ENCODE data around the gene MOAP1. TPM values are rescaled to one million over a fixed set of nuclear protein-coding genes. Genes with fewer than 3 reads are reported as not detected.
A peak's percentile ranks its signal among the peaks of the same experiment; 100 is the strongest.
"Not testable (repeated sequence)": the region's sequence is repeated elsewhere in the genome, so short reads cannot be mapped to it uniquely, and the experiment has no call there.

MOAP1 gene
- polyA plus RNA-seq, 1 donor from 2014 or later: 224 TPM

DNA sequence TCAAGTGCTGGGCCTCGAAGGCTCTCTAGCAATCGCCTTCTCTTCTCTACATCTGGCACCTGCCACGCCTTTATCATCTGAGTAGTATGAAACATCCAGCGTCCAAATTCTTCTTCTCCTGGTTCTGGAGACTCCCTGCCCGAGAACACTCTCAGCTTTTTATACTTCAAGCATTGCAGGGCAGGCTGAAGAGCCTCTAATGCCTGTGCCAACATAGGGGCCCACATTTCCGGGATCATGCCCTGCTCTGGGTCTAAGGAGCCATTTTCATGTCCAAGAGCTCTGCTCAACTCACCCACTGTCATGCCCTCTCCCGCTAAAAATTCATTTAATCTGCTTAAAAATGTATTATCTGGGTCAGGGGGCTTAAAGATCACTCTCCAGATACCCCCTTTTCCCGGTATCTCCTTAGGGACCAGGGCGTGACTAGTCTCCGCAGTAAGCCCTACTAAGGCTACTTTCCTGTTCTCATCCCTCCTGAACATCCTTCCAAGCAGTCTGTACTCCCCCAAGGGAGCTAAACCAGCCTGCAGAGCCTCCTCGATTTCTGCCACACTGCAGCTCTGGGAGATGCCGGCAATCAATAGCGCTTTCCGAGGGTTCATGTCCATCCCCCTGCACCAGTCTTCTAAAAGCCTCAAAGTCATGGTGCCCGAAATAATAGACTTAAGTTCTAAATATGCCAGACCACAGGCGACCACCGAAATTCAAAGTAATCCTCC, 940 bp downstream of the MOAP1 start:
- no peak overlapping the region for H2AFZ ChIP-seq (ENCODE audit: low read depth, low read length)
- peak overlapping the region; percentile 92 for H3K4me3 ChIP-seq (ENCODE audit: low read length)
- H3K36me3 ChIP-seq (ENCODE audit: insufficient read depth, low read length): no peaks in the 10 kb centered on the region
- peaks cover 25% of the 10 kb centered on the region for H3K79me2 ChIP-seq (replicated peaks; ENCODE audit: insufficient read depth, low read length)
- no peaks in the 10 kb centered on the region for H3K27me3 ChIP-seq (ENCODE audit: insufficient read depth, low read depth, low read length)
- peak overlapping the region; percentile 96 for H3K27ac ChIP-seq (ENCODE audit: low read length)
- H3K9me2 ChIP-seq (ENCODE audit: insufficient read depth, low read length): no peaks in the 10 kb centered on the region
- no peaks in the 10 kb centered on the region for H4K20me1 ChIP-seq (ENCODE audit: insufficient read depth)
- H3K9me3 ChIP-seq (ENCODE audit: low read length): no peaks in the 10 kb centered on the region
- TF ChIP-seq, protein P1, sequence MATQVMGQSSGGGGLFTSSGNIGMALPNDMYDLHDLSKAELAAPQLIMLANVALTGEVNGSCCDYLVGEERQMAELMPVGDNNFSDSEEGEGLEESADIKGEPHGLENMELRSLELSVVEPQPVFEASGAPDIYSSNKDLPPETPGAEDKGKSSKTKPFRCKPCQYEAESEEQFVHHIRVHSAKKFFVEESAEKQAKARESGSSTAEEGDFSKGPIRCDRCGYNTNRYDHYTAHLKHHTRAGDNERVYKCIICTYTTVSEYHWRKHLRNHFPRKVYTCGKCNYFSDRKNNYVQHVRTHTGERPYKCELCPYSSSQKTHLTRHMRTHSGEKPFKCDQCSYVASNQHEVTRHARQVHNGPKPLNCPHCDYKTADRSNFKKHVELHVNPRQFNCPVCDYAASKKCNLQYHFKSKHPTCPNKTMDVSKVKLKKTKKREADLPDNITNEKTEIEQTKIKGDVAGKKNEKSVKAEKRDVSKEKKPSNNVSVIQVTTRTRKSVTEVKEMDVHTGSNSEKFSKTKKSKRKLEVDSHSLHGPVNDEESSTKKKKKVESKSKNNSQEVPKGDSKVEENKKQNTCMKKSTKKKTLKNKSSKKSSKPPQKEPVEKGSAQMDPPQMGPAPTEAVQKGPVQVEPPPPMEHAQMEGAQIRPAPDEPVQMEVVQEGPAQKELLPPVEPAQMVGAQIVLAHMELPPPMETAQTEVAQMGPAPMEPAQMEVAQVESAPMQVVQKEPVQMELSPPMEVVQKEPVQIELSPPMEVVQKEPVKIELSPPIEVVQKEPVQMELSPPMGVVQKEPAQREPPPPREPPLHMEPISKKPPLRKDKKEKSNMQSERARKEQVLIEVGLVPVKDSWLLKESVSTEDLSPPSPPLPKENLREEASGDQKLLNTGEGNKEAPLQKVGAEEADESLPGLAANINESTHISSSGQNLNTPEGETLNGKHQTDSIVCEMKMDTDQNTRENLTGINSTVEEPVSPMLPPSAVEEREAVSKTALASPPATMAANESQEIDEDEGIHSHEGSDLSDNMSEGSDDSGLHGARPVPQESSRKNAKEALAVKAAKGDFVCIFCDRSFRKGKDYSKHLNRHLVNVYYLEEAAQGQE (IDR thresholded peaks at IDR 0.05; ENCODE audit: borderline replicate concordance): no peak
- no peak for TF ChIP-seq TAF1 (IDR thresholded peaks at IDR 0.05; ENCODE audit: low read depth)
- no peak for TF ChIP-seq MXI1 (conservative IDR thresholded peaks at IDR 0.05; ENCODE audit: poor library complexity, severe bottlenecking)
- TF ChIP-seq, protein P2, sequence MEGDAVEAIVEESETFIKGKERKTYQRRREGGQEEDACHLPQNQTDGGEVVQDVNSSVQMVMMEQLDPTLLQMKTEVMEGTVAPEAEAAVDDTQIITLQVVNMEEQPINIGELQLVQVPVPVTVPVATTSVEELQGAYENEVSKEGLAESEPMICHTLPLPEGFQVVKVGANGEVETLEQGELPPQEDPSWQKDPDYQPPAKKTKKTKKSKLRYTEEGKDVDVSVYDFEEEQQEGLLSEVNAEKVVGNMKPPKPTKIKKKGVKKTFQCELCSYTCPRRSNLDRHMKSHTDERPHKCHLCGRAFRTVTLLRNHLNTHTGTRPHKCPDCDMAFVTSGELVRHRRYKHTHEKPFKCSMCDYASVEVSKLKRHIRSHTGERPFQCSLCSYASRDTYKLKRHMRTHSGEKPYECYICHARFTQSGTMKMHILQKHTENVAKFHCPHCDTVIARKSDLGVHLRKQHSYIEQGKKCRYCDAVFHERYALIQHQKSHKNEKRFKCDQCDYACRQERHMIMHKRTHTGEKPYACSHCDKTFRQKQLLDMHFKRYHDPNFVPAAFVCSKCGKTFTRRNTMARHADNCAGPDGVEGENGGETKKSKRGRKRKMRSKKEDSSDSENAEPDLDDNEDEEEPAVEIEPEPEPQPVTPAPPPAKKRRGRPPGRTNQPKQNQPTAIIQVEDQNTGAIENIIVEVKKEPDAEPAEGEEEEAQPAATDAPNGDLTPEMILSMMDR (IDR thresholded peaks at IDR 0.05; ENCODE audit: poor library complexity, severe bottlenecking): no peak
- no peak for TF ChIP-seq EP300 (conservative IDR thresholded peaks at IDR 0.05; ENCODE audit: poor library complexity, severe bottlenecking)
- no peak for TF ChIP-seq SMC3 (conservative IDR thresholded peaks at IDR 0.05; ENCODE audit: poor library complexity)
- TF ChIP-seq RAD21 (conservative IDR thresholded peaks at IDR 0.05): no peak
- TF ChIP-seq POLR2AphosphoS5 (IDR thresholded peaks at IDR 0.05): no peak
- TF ChIP-seq EZH2 (IDR thresholded peaks at IDR 0.05; ENCODE audit: borderline replicate concordance, insufficient read depth, low read length, poor library complexity, severe bottlenecking): no peak
- H3F3A ChIP-seq (ENCODE audit: insufficient read depth, low read length, poor library complexity, severe bottlenecking): no peaks in the 10 kb centered on the region
- peak overlapping the region; percentile 99 for H3K9ac ChIP-seq (ENCODE audit: low read length)
- peak overlapping the region; percentile 98 for H3K4me2 ChIP-seq (ENCODE audit: low read length)

DNA sequence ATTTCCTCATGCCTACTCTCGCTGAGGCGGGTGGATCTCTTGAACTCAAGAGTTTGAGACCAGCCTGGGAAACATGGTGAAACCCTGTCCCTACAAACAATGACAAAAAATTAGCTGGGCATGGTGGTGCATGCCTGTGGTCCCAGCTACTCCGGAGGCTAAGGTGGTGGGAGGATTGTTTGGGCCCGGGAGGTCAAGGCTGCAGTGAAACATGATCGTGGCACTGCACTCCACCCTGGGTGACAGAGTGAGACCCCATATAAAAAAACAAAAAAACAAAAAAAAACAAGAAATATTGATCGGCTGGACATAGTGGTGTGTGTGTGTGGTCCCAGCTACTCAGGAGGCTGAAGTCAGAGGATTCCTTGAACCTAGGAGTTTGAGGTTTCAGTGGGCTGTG, 9.2 kb downstream of the MOAP1 start:
- Histone ChIP-seq H3K27me3 (ENCODE audit: insufficient read depth, low read depth, low read length) (no peaks in the 10 kb centered on the region), H4K20me1 (ENCODE audit: insufficient read depth) (no peaks in the 10 kb centered on the region), H3K79me2 (replicated peaks; ENCODE audit: insufficient read depth, low read length) (no peaks in the 10 kb centered on the region), H3K9me3 (ENCODE audit: low read length) (no peaks in the 10 kb centered on the region), H3K36me3 (ENCODE audit: insufficient read depth, low read length) (no peaks in the 10 kb centered on the region), H3K9me2 (ENCODE audit: insufficient read depth, low read length) (no peaks in the 10 kb centered on the region), H3K27ac (ENCODE audit: low read length) (no peak overlapping the region), H2AFZ (ENCODE audit: low read depth, low read length) (no peak overlapping the region), H3K9ac (ENCODE audit: low read length) (no peak overlapping the region), H3K4me3 (ENCODE audit: low read length) (no peak overlapping the region), H3K4me2 (ENCODE audit: low read length) (no peak overlapping the region), H3F3A (ENCODE audit: insufficient read depth, low read length, poor library complexity, severe bottlenecking) (no peaks in the 10 kb centered on the region)
- TF ChIP-seq, protein P1 (IDR thresholded peaks at IDR 0.05; ENCODE audit: borderline replicate concordance): no peak

DNA sequence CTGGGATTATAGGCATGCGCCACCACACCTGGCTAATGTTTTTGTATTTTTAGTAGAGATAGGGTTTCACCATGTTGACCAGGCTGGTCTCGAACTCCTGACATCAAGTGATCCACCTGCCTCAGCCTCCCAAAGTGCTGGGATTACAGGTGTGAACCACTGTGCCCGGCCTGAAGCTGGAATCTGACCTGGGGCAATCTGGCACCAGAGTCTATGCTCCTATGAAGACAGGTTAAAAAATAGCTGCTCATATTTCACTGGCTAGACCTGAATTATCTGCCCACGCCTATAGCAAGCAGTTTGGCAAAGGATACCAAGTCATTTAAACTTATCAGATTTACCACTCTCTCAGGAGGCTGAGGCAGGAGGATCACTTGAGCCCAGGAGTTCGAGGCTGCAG, 10.0 kb downstream of the MOAP1 start:
- H3F3A ChIP-seq (ENCODE audit: insufficient read depth, low read length, poor library complexity, severe bottlenecking); H3K9me2 ChIP-seq (ENCODE audit: insufficient read depth, low read length); H3K4me3 ChIP-seq (ENCODE audit: low read length); H3K4me2 ChIP-seq (ENCODE audit: low read length); H3K27me3 ChIP-seq (ENCODE audit: insufficient read depth, low read depth, low read length); H3K36me3 ChIP-seq (ENCODE audit: insufficient read depth, low read length); H3K27ac ChIP-seq (ENCODE audit: low read length); H3K9me3 ChIP-seq (ENCODE audit: low read length); H3K9ac ChIP-seq (ENCODE audit: low read length); H4K20me1 ChIP-seq (ENCODE audit: insufficient read depth); H3K79me2 ChIP-seq (replicated peaks; ENCODE audit: insufficient read depth, low read length); H2AFZ ChIP-seq (ENCODE audit: low read depth, low read length): not testable (repeated sequence)
